Endothelial cell of umbilical vein (primary cell): ENCODE measurements around the gene SLC7A10. TPM values are rescaled to one million over a fixed set of nuclear protein-coding genes. Genes with fewer than 3 reads are reported as not detected.

Source experiments
- BruUV-seq: library from RNA; stranded (reverse); fragments of 400-500 nt; replicated peaks from 2 replicates; lab custom pipeline; 2021; lab: Mats Ljungman, UMichigan
- CTCF ChIA-PET: fragments of 300-600, 350-600 bp; sonication (Branson Sonifier 250); formaldehyde crosslinking; loops from one replicate; lab custom pipeline; 2021; ENCODE audit warnings: antibody characterized with exemption, inconsistent platforms; lab: Charles Lee
- POLR2A ChIA-PET: fragments of 300-600, 350-600 bp; sonication (Branson Sonifier 250); formaldehyde crosslinking; loops from one replicate; lab custom pipeline; 2021; ENCODE audit warnings: antibody characterized with exemption, inconsistent platforms; lab: Charles Lee
- DNase-seq: peaks from one replicate; pipeline ENCODE4 v3.0.0-alpha.2; 2011; ENCODE audit warnings: low read depth, low spot score
- FAIRE-seq: peaks from 2 replicates; lab custom pipeline; 2011; peaks lifted over from hg19 to GRCh38; lab: Jason Lieb, UNC
- H2AFZ ChIP-seq: 2 replicates; pipeline ENCODE4 v1.6.0; 2012; ENCODE audit warnings: low read depth, low read length, control low read depth, inconsistent platforms
- H3K27ac ChIP-seq: 2 replicates; pipeline ENCODE4 v1.5.1; 2011; ENCODE audit warnings: low read depth, mild to moderate bottlenecking, control low read depth, low read length, moderate library complexity; ENCODE audit not compliant: insufficient read depth
- H3K27me3 ChIP-seq, 2 experiments: 2 replicates each; pipeline versions ENCODE4 v1.6.0 to v1.6.1; 2011; ENCODE audit warnings: low read length in 2 of 2, mixed read lengths in 1 of 2; ENCODE audit not compliant: control insufficient read depth in 2 of 2, insufficient read depth in 2 of 2
- H3K36me3 ChIP-seq, 2 experiments: 2 replicates in 1 of 2; 3 replicates in 1 of 2; pipeline ENCODE4 v1.5.1; 2011; ENCODE audit warnings: low read length in 2 of 2, mild to moderate bottlenecking in 1 of 2, moderate library complexity in 1 of 2; ENCODE audit not compliant: control insufficient read depth in 2 of 2, insufficient read depth in 2 of 2; ENCODE audit errors: extremely low read depth in 1 of 2
- H3K4me1 ChIP-seq: 3 replicates; pipeline ENCODE4 v1.5.1; 2011; ENCODE audit warnings: mild to moderate bottlenecking, low read length; ENCODE audit not compliant: control insufficient read depth, insufficient read depth; ENCODE audit errors: extremely low read depth
- H3K4me2 ChIP-seq: 2 replicates; pipeline ENCODE4 v1.6.1; 2011; ENCODE audit warnings: low read length, control low read depth, mixed read lengths; ENCODE audit not compliant: insufficient read depth
- H3K4me3 ChIP-seq, 3 experiments: fragments of 200-600 bp in 1 of 3; sonication (generic), shearing (Covaris generic) in 1 of 3; replicated peaks in 1 of 3; 2 replicates each; pipeline ENCODE4 v1.5.1; 2011 to 2016; ENCODE audit warnings: control low read depth in 3 of 3, low read length in 3 of 3, mild to moderate bottlenecking in 2 of 3, inconsistent platforms in 1 of 3, low read depth in 1 of 3, moderate library complexity in 1 of 3; ENCODE audit not compliant: insufficient read depth in 1 of 3
- H3K79me2 ChIP-seq: 2 replicates; pipeline ENCODE4 v1.6.0; 2012; ENCODE audit warnings: low read length, inconsistent platforms; ENCODE audit not compliant: control insufficient read depth, insufficient read depth
- H3K9ac ChIP-seq: replicated peaks from 2 replicates; pipeline ENCODE3; 2011; ENCODE audit warnings: low read length, control low read depth; ENCODE audit not compliant: insufficient read depth; ENCODE audit errors: extremely low read depth
- H3K9me1 ChIP-seq: replicated peaks from 3 replicates; pipeline ENCODE4 v1.6.0; 2011; ENCODE audit warnings: mild to moderate bottlenecking, low read length; ENCODE audit not compliant: control insufficient read depth, insufficient read depth; ENCODE audit errors: extremely low read depth
- H3K9me3 ChIP-seq: replicated peaks from 2 replicates; pipeline ENCODE4 v1.5.1; 2012; ENCODE audit warnings: low read length, inconsistent platforms; ENCODE audit not compliant: control insufficient read depth, insufficient read depth
- H4K20me1 ChIP-seq: replicated peaks from 2 replicates; pipeline ENCODE3; 2011; ENCODE audit warnings: mild to moderate bottlenecking, low read length; ENCODE audit not compliant: control insufficient read depth, insufficient read depth; ENCODE audit errors: extremely low read depth
- CTCF ChIP-seq, 2 donors: IDR thresholded peaks; 1 replicate in 1 of 2; 2 replicates in 1 of 2; pipeline ENCODE4 v1.5.1; 2011; ENCODE audit warnings: low read length in 2 of 2, mild to moderate bottlenecking in 2 of 2, moderate library complexity in 2 of 2, control low read depth in 1 of 2, inconsistent platforms in 1 of 2, low read depth in 1 of 2; ENCODE audit not compliant: insufficient read depth in 1 of 2; ENCODE audit errors: extremely low read depth in 1 of 2
- EZH2 ChIP-seq: IDR thresholded peaks from 2 replicates; pipeline ENCODE4 v1.6.1; 2012; ENCODE audit warnings: borderline replicate concordance, low read depth, mild to moderate bottlenecking, moderate library complexity, low read length, inconsistent platforms; ENCODE audit not compliant: severe bottlenecking
- FOS ChIP-seq: IDR thresholded peaks from 2 replicates; pipeline ENCODE4 v1.6.1; 2011; ENCODE audit warnings: mild to moderate bottlenecking, low read length, moderate library complexity, borderline replicate concordance; ENCODE audit not compliant: insufficient read depth
- GATA2 ChIP-seq: IDR thresholded peaks from 2 replicates; pipeline ENCODE4 v1.7.0; 2011; ENCODE audit warnings: low read depth, mild to moderate bottlenecking, moderate library complexity, mixed read lengths, low read length; ENCODE audit not compliant: insufficient read length, insufficient read depth
- JUN ChIP-seq: IDR thresholded peaks from 2 replicates; pipeline ENCODE4 v1.6.1; 2011; ENCODE audit warnings: borderline replicate concordance, low read depth; ENCODE audit not compliant: insufficient read length, insufficient read depth
- MAX ChIP-seq: IDR thresholded peaks from 2 replicates; pipeline ENCODE4 v1.6.1; 2011; ENCODE audit not compliant: insufficient read depth, insufficient read length
- MYC ChIP-seq: IDR thresholded peaks from one replicate; pipeline ENCODE4 v1.6.1; 2011; ENCODE audit warnings: mild to moderate bottlenecking, low read depth, low read length
- POLR2A ChIP-seq: IDR thresholded peaks from 2 replicates; pipeline ENCODE4 v1.6.1; 2012; ENCODE audit warnings: low read depth, mild to moderate bottlenecking, control low read depth, low read length
- POLR2AphosphoS5 ChIP-seq: IDR thresholded peaks from 2 replicates; pipeline ENCODE4 v1.6.1; 2012; ENCODE audit warnings: low read depth, mild to moderate bottlenecking, control low read depth, low read length, moderate library complexity; ENCODE audit not compliant: insufficient read depth
- dilution Hi-C: fragments of 300-500 bp; cut with MboI; formaldehyde crosslinking; loops from one replicate; pipeline ENCODE4 v1.15.0; 2019; ENCODE audit warnings: low sequenced_read_pairs; ENCODE audit not compliant: extremely low pct_ligation_motif_present
- intact Hi-C: fragments of 100-400 bp; cut with micrococcal nuclease; formaldehyde crosslinking; loops from one replicate; pipeline ENCODE4 v1.10.0; 2022
- polyA plus RNA-seq, 4 experiments: library from polyadenylated mRNA; depleted of rRNA in 3 of 4; stranded (reverse) in 3 of 4; unstranded in 1 of 4; fragments of >200 nt; gene quantifications; 2 replicates each; pipeline versions ENCODE4 v1.2.1 to v1.2.3, GENCODE V29; 2011 to 2012; ENCODE audit warnings: missing spikeins in 1 of 4
- total RNA-seq: library from RNA; stranded (reverse); gene quantifications from 2 replicates; pipeline ENCODE4 v1.2.3, GENCODE V29; 2021

Gene SLC7A10
- total and polyA plus RNA-seq, 2 donors (not counting 3 experiments of a cell fraction or from before 2014, with no cell fraction given), result not detected

GRCh38 chr19:33175886-33176669 is 49.6 kb downstream of the SLC7A10 start:
- Histone ChIP-seq H3K27ac (peak overlapping the region; percentile 62), H3K36me3 (no peaks in the 10 kb centered on the region), H3K4me3 (peak overlapping the region; percentile 55 to 86 (median 63)), H3K9me1 (no peaks in the 10 kb centered on the region), H3K79me2 (no peaks in the 10 kb centered on the region), H2AFZ (peak overlapping the region; percentile 43), H3K27me3 (peaks cover 0 to 7% of the 10 kb centered on the region in 2 experiments), H3K9me3 (no peaks in the 10 kb centered on the region), H4K20me1 (no peaks in the 10 kb centered on the region), H3K9ac (peak overlapping the region; percentile 79), H3K4me1 (peaks cover 15% of the 10 kb centered on the region), H3K4me2 (peak overlapping the region; percentile 74)
- CTCF ChIA-PET, result interaction anchor here (0.8 to 5.8 kb wide), 16 partner anchors 8 to 602 kb away, joined by 3 to 32 read pairs (median 4); partner anchors contain the start of gene GPATCH1
- dilution Hi-C loops (no loop called here), intact Hi-C loops (loop anchor here (1.0 to 5.0 kb wide), 6 partner anchors 19 to 201 kb away; partner anchors contain the start of genes GPATCH1 and LRP3)
- FAIRE-seq (no peak), DNase-seq (no peak)
- TF ChIP-seq CTCF (IDR thresholded peaks at IDR 0.05; ENCODE audit: extremely low read depth in 1 of 2, insufficient read depth in 1 of 2, low read depth in 1 of 2, low read length in 2 of 2) (no peak), POLR2AphosphoS5 (no peak), MYC (no peak), POLR2A (no peak), GATA2 (no peak), EZH2 (no peak), FOS (no peak), JUN (no peak), MAX (no peak)
- POLR2A ChIA-PET, result interaction anchor here (1.8 kb wide), 1 partner anchor 198 kb away, joined by 7 read pairs; the partner anchor contains the start of gene CEBPG
- TSS peak; percentile 66 for BruUV-seq
